ENCODE measurements around the gene PRSS12.

Gene PRSS12

GRCh38 chr4:118388606-118389005, 35.8 kb upstream of the PRSS12 start:
- H3K9me3 ChIP-seq (ENCODE audit: control insufficient read depth, low read length): no peaks in the 10 kb centered on the region
- no peaks in the 10 kb centered on the region for H3K27me3 ChIP-seq (ENCODE audit: control insufficient read depth, insufficient read depth, low read length)
- H3K27ac ChIP-seq: no peak overlapping the region
- no peak overlapping the region for H2AFZ ChIP-seq
- no peak for TF ChIP-seq CTCF (IDR thresholded peaks at IDR 0.05)
- H3K4me2 ChIP-seq (ENCODE audit: low read length): no peak overlapping the region
- no peak overlapping the region for H3K4me3 ChIP-seq (ENCODE audit: low read depth, low read length)
- H3K36me3 ChIP-seq (ENCODE audit: control insufficient read depth, insufficient read depth, low read length): no peaks in the 10 kb centered on the region
- H3K9ac ChIP-seq: no peak overlapping the region
- H3K4me1 ChIP-seq: no peaks in the 10 kb centered on the region
- H3K79me2 ChIP-seq: no peaks in the 10 kb centered on the region

GRCh38 chr4:118381902-118382301, 29.1 kb upstream of the PRSS12 start:
- no peak overlapping the region for H3K9ac ChIP-seq
- H3K79me2 ChIP-seq: no peaks in the 10 kb centered on the region
- H3K9me3 ChIP-seq (ENCODE audit: control insufficient read depth, low read length): no peaks in the 10 kb centered on the region
- no peaks in the 10 kb centered on the region for H3K36me3 ChIP-seq (ENCODE audit: control insufficient read depth, insufficient read depth, low read length)
- no peaks in the 10 kb centered on the region for H3K4me1 ChIP-seq
- TF ChIP-seq CTCF (IDR thresholded peaks at IDR 0.05): no peak
- H3K27ac ChIP-seq: no peak overlapping the region
- no peaks in the 10 kb centered on the region for H3K27me3 ChIP-seq (ENCODE audit: control insufficient read depth, insufficient read depth, low read length)
- H3K4me3 ChIP-seq (ENCODE audit: low read depth, low read length): no peak overlapping the region
- no peak overlapping the region for H2AFZ ChIP-seq
- H3K4me2 ChIP-seq (ENCODE audit: low read length): no peak overlapping the region

GRCh38 chr4:118373614-118374255, 20.9 kb upstream of the PRSS12 start:
- no peaks in the 10 kb centered on the region for H3K9me3 ChIP-seq (ENCODE audit: control insufficient read depth, low read length)
- TF ChIP-seq CTCF (IDR thresholded peaks at IDR 0.05): no peak
- H3K4me1 ChIP-seq: no peaks in the 10 kb centered on the region
- H3K36me3 ChIP-seq (ENCODE audit: control insufficient read depth, insufficient read depth, low read length): no peaks in the 10 kb centered on the region
- H3K27me3 ChIP-seq (ENCODE audit: control insufficient read depth, insufficient read depth, low read length): no peaks in the 10 kb centered on the region
- H3K4me2 ChIP-seq (ENCODE audit: low read length): no peak overlapping the region
- H3K9ac ChIP-seq: no peak overlapping the region
- no peak overlapping the region for H2AFZ ChIP-seq
- no peak overlapping the region for H3K4me3 ChIP-seq (ENCODE audit: low read depth, low read length)
- no peaks in the 10 kb centered on the region for H3K79me2 ChIP-seq
- H3K27ac ChIP-seq: no peak overlapping the region

- Histone ChIP-seq H3K9ac (no peak overlapping the region), H3K4me3 (ENCODE audit: low read depth, low read length) (no peak overlapping the region), H3K27ac (no peak overlapping the region), H3K79me2 (no peaks in the 10 kb centered on the region), H3K4me1 (no peaks in the 10 kb centered on the region), H3K27me3 (ENCODE audit: control insufficient read depth, insufficient read depth, low read length) (no peaks in the 10 kb centered on the region), H2AFZ (no peak overlapping the region), H3K36me3 (ENCODE audit: control insufficient read depth, insufficient read depth, low read length) (no peaks in the 10 kb centered on the region), H3K9me3 (ENCODE audit: control insufficient read depth, low read length) (no peaks in the 10 kb centered on the region), H3K4me2 (ENCODE audit: low read length) (no peak overlapping the region)
- TF ChIP-seq CTCF (IDR thresholded peaks at IDR 0.05): no peak
Measured at GRCh38 chr4:118372251-118372650, 19.4 kb upstream of the PRSS12 start.

- no peak overlapping the region for H3K4me3 ChIP-seq (ENCODE audit: low read depth, low read length)
- H3K9me3 ChIP-seq (ENCODE audit: control insufficient read depth, low read length): no peaks in the 10 kb centered on the region
- H2AFZ ChIP-seq: no peak overlapping the region
- H3K4me2 ChIP-seq (ENCODE audit: low read length): no peak overlapping the region
- H3K27ac ChIP-seq: no peak overlapping the region
- no peaks in the 10 kb centered on the region for H3K36me3 ChIP-seq (ENCODE audit: control insufficient read depth, insufficient read depth, low read length)
- H3K27me3 ChIP-seq (ENCODE audit: control insufficient read depth, insufficient read depth, low read length): no peaks in the 10 kb centered on the region
- TF ChIP-seq CTCF (IDR thresholded peaks at IDR 0.05): no peak
- H3K9ac ChIP-seq: no peak overlapping the region
- no peaks in the 10 kb centered on the region for H3K79me2 ChIP-seq
- H3K4me1 ChIP-seq: no peaks in the 10 kb centered on the region
Measured at GRCh38 chr4:118369231-118369630, 16.4 kb upstream of the PRSS12 start.
